K562 (cell line): ENCODE data around the gene ETV7. TPM values are rescaled to one million over a fixed set of nuclear protein-coding genes. Genes with fewer than 3 reads are reported as not detected.

Experiments
- ATAC-seq: fragments of 200-7000 bp; cut with Tn5 transposase; 3 replicates; pipeline ENCODE4 v1.9.1; 2020; ENCODE audit warnings: moderate library complexity
- BruUV-seq: library from RNA; stranded (reverse); fragments of 400-500 nt; replicated peaks from 2 replicates; lab custom pipeline; 2021; lab: Mats Ljungman, UMichigan
- CTCF ChIA-PET: fragments of 300-600 bp; formaldehyde crosslinking; extraction: SDS; loops from one replicate; lab custom pipeline; 2021; ENCODE audit warnings: low intra/inter-chr PET ratio; lab: Yijun Ruan, JAX
- POLR2A ChIA-PET: fragments of 300-600, 350-650 bp; sonication (Branson Sonifier 250); formaldehyde crosslinking; extraction: SDS; loops from one replicate; lab custom pipeline; 2021; ENCODE audit warnings: antibody characterized with exemption, inconsistent platforms; lab: Yijun Ruan, JAX
- DNase-seq, 4 experiments: peaks; one replicate each; pipeline versions ENCODE4 v3.0.0 to v3.0.0-alpha.2; 2011 to 2018; ENCODE audit warnings: low spot score in 3 of 4, mixed read lengths in 3 of 4; ENCODE audit errors: extremely low read depth in 1 of 4
- FAIRE-seq: peaks from 2 replicates; lab custom pipeline; 2011; peaks lifted over from hg19 to GRCh38; lab: Jason Lieb, UNC
- H2AFZ ChIP-seq: 2 replicates; pipeline ENCODE4 v1.6.0; 2011; ENCODE audit warnings: low read depth, low read length, control low read depth, inconsistent platforms
- H3K27ac ChIP-seq: fragments of 200-600 bp; 3 replicates; pipeline ENCODE4 v1.8.0; 2011; ENCODE audit warnings: low read depth, mild to moderate bottlenecking, control low read depth, inconsistent platforms, low read length, moderate library complexity, mixed read lengths; ENCODE audit errors: extremely low read depth
- H3K27me3 ChIP-seq, 2 experiments: fragments of 300-600 bp in 1 of 2; 2 replicates in 1 of 2; 3 replicates in 1 of 2; pipeline versions ENCODE4 v1.6.0 to v1.8.0; 2011; ENCODE audit warnings: inconsistent platforms in 2 of 2, low read length in 2 of 2, mild to moderate bottlenecking in 1 of 2, mixed read lengths in 1 of 2, moderate library complexity in 1 of 2; ENCODE audit not compliant: control insufficient read depth in 2 of 2, insufficient read depth in 2 of 2
- H3K36me3 ChIP-seq: fragments of 300-600 bp; 3 replicates; pipeline ENCODE4 v1.8.0; 2011; ENCODE audit warnings: mild to moderate bottlenecking, low read length, inconsistent platforms; ENCODE audit not compliant: control insufficient read depth, insufficient read depth
- H3K4me1 ChIP-seq, 2 experiments: fragments of 200-600 bp in 1 of 2; replicated peaks in 1 of 2; 2 replicates in 1 of 2; 3 replicates in 1 of 2; pipeline versions ENCODE4 v1.5.1 to v1.8.0; 2011; ENCODE audit warnings: inconsistent platforms in 2 of 2, low read length in 2 of 2, mild to moderate bottlenecking in 1 of 2, mixed read lengths in 1 of 2, moderate library complexity in 1 of 2; ENCODE audit not compliant: control insufficient read depth in 2 of 2, insufficient read depth in 2 of 2
- H3K4me2 ChIP-seq: 2 replicates; pipeline ENCODE4 v1.6.1; 2011; ENCODE audit warnings: low read length, control low read depth, inconsistent platforms, mixed read lengths; ENCODE audit not compliant: insufficient read depth
- H3K4me3 ChIP-seq: fragments of 200-600 bp; sonication (generic), shearing (Covaris generic); 2 replicates; pipeline ENCODE4 v1.5.1; 2016; ENCODE audit warnings: control low read depth, inconsistent platforms
- H3K79me2 ChIP-seq: fragments of 200-600 bp; 3 replicates; pipeline ENCODE4 v1.8.0; 2011; ENCODE audit warnings: low read length, inconsistent platforms; ENCODE audit not compliant: control insufficient read depth, insufficient read depth
- H3K9ac ChIP-seq, 2 experiments: 2 replicates each; pipeline versions ENCODE4 v1.6.0 to v1.6.1; 2011; ENCODE audit warnings: low read depth in 2 of 2, low read length in 2 of 2, control low read depth in 1 of 2, inconsistent platforms in 1 of 2, mild to moderate bottlenecking in 1 of 2, mixed read lengths in 1 of 2; ENCODE audit not compliant: insufficient read depth in 1 of 2
- H3K9me1 ChIP-seq: one replicate; pipeline ENCODE4 v1.6.0; 2011; ENCODE audit warnings: inconsistent platforms, mild to moderate bottlenecking, low read length, moderate library complexity; ENCODE audit not compliant: control insufficient read depth, insufficient read depth
- H3K9me3 ChIP-seq: replicated peaks from 2 replicates; pipeline ENCODE4 v1.5.1; 2011; ENCODE audit warnings: low read depth, low read length, inconsistent platforms; ENCODE audit not compliant: control insufficient read depth, insufficient read depth
- H4K20me1 ChIP-seq: replicated peaks from 2 replicates; pipeline ENCODE4 v1.6.1; 2011; ENCODE audit warnings: low read length, inconsistent platforms, mixed read lengths; ENCODE audit not compliant: control insufficient read depth, insufficient read depth
- CBX2 ChIP-seq: fragments of 200-600 bp; sonication (generic); IDR thresholded peaks from one replicate; pipeline ENCODE4 v1.6.1; 2012; ENCODE audit warnings: mild to moderate bottlenecking, low read length, inconsistent platforms; ENCODE audit not compliant: insufficient read depth, poor library complexity, severe bottlenecking
- MCM3 ChIP-seq: fragments of 450-650 bp; IDR thresholded peaks from 2 replicates; pipeline ENCODE4 v1.6.1; 2016
- PCBP1 ChIP-seq: fragments of 200-400 bp; formaldehyde crosslinking; IDR thresholded peaks from 2 replicates; pipeline ENCODE4 v1.6.1; 2018; ENCODE audit warnings: mild to moderate bottlenecking, low read depth, low read length; ENCODE audit not compliant: poor library complexity, severe bottlenecking
- RAD21 ChIP-seq, 2 experiments: fragments of 250-450 bp in 1 of 2; fragments of 450-650 bp in 1 of 2; sonication (Bioruptor Pico) in 1 of 2; formaldehyde crosslinking in 1 of 2; IDR thresholded peaks in 1 of 2; conservative IDR thresholded peaks in 1 of 2; 2 replicates each; pipeline versions ENCODE4 v1.4.0 to v1.8.0; 2020 to 2022; ENCODE audit warnings: mild to moderate bottlenecking in 2 of 2, moderate library complexity in 1 of 2
- ZC3H11A ChIP-seq: IDR thresholded peaks from 2 replicates; pipeline ENCODE4 v1.6.1; 2012; ENCODE audit warnings: low read depth, low read length, improper control_type of control experiment
- ZNF146 ChIP-seq: IDR thresholded peaks from one replicate; pipeline ENCODE4 v1.6.1; 2018; ENCODE audit warnings: missing compliant biosample characterization; ENCODE audit not compliant: unreplicated experiment
- ZNF23 ChIP-seq: fragments of 250-450 bp; sonication (Bioruptor Pico); IDR thresholded peaks from 2 replicates; pipeline ENCODE4 v1.4.0; 2020; ENCODE audit warnings: mild to moderate bottlenecking
- ZNF316 ChIP-seq: fragments of 450-650 bp; IDR thresholded peaks from 2 replicates; pipeline ENCODE4 v1.6.1; 2016
- ZNF830 ChIP-seq: fragments of 250-450 bp; sonication (Bioruptor Pico); IDR thresholded peaks from 2 replicates; pipeline ENCODE4 v1.5.0; 2021; ENCODE audit warnings: mild to moderate bottlenecking
- ZZZ3 ChIP-seq: fragments of 450-650 bp; IDR thresholded peaks from 2 replicates; pipeline ENCODE4 v1.6.1; 2016; ENCODE audit warnings: antibody characterized with exemption, mild to moderate bottlenecking, moderate library complexity
- WGBS: fragments of 100-300 bp; shearing (Covaris generic); methylation state at CpG from one replicate; pipeline ENCODE4 v1.1.6; 2016; ENCODE audit warnings: low coverage, mixed read lengths; ENCODE audit not compliant: insufficient coverage; ENCODE audit errors: missing lambda C conversion rate; 5-methylcytosine and 5-hydroxymethylcytosine counted together
- in situ Hi-C: fragments of 300-500 bp; cut with MboI; formaldehyde crosslinking; loops from 4 replicates; pipeline ENCODE4 v1.15.0; 2018; ENCODE audit warnings: inconsistent platforms, mixed read lengths
- intact Hi-C: fragments of 100-400 bp; cut with micrococcal nuclease; formaldehyde crosslinking; loops from 2 replicates; pipeline ENCODE4 v1.14.2; 2022
- polyA plus RNA-seq, 8 experiments: library from polyadenylated mRNA; depleted of rRNA in 4 of 8; stranded (reverse) in 5 of 8; unstranded in 3 of 8; fragments of >200 nt; fragmentation: Nextera tagmentation in 2 of 8; fragmentation: Illumina TruSeq in 1 of 8; extraction: Ambion mirVana in 2 of 8; extraction: Trizol in 1 of 8; gene quantifications; 2 replicates each; pipeline versions ENCODE4 v1.2.1 to v1.2.3, GENCODE V29; 2011 to 2014; ENCODE audit warnings: inconsistent platforms in 1 of 8, missing spikeins in 1 of 8
- total RNA-seq, 7 experiments: library from RNA; depleted of rRNA in 6 of 7; stranded (reverse); fragments of >200 nt in 6 of 7; fragmentation: Illumina TruSeq in 2 of 7; extraction: Trizol in 2 of 7; gene quantifications; 2 replicates each; pipeline versions ENCODE4 v1.2.1 to v1.2.3, GENCODE V29; 2011 to 2021; ENCODE audit warnings: low replicate concordance in 1 of 7

Gene ETV7
- total and polyA plus RNA-seq, 9 of the 15 experiments (the other 6 are each of a cell fraction or from before 2014, with no cell fraction given), result 0.07 to 0.22 (median 0.14) TPM; not detected in 3

DNA sequence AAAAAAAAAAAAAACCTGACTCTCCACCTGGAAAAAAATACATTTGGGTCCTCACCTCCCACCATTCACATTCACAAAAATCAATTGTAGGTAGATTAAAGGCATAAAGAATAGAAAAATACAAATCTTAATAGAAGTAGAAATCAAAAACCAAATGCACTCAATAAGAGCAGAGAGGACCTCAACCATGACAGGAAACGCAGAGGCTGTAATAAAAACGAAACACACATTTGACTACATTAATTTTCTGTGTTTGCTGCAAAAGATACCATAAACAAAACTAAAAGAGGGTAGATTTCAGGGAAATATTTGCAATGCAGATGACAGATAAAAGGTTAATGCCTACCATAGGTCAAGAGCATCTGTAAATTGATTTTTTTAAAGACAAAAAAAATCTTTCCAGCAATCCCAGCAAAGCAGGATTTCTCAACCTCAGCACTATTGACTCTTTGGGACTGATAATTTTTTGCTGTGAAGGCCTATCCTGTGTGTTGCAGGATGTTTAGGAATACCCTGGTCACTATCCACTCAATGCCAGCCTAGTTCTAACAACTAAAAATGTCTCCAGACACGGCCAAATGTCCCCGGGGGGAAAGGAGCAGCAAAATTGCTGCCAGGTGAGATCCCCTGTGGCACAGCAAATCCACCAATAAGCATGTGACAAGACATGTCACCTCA, 9.1 kb downstream of the ETV7 start:
- Histone ChIP-seq H3K36me3 (no peaks in the 10 kb centered on the region), H4K20me1 (no peaks in the 10 kb centered on the region; the same call in 1 of the 2 replicates), H3K9me1 (no peaks in the 10 kb centered on the region), H2AFZ (no peak overlapping the region), H3K27ac (no peak overlapping the region), H3K4me1 (peaks cover 0 to 4% of the 10 kb centered on the region in 2 experiments; a peak in 2 of 5 replicates), H3K79me2 (no peaks in the 10 kb centered on the region), H3K4me2 (no peak overlapping the region), H3K9ac (no peak overlapping the region), H3K27me3 (peaks cover 52 to 76% of the 10 kb centered on the region in 2 experiments), H3K4me3 (no peak overlapping the region), H3K9me3 (no peaks in the 10 kb centered on the region)
- ATAC-seq (no peak), DNase-seq (no peak), FAIRE-seq (no peak)
- CTCF ChIA-PET, result no interaction called here
- POLR2A ChIA-PET, result interaction anchor here (0.6 kb wide), 1 partner anchor 136 kb away, joined by 3 read pairs; no protein-coding TSS in a partner anchor
- intact Hi-C loops (no loop called here), in situ Hi-C loops (no loop called here)
- TF ChIP-seq CBX2 (peak; percentile 67), ZNF316 (0 out of 2 replicates have a peak, but pooled peaks have one; percentile 5), ZC3H11A (no peak)
- 5% methylated on average over 4 of the region's 4 CpGs for WGBS
- BruUV-seq, result no TSS peak

DNA sequence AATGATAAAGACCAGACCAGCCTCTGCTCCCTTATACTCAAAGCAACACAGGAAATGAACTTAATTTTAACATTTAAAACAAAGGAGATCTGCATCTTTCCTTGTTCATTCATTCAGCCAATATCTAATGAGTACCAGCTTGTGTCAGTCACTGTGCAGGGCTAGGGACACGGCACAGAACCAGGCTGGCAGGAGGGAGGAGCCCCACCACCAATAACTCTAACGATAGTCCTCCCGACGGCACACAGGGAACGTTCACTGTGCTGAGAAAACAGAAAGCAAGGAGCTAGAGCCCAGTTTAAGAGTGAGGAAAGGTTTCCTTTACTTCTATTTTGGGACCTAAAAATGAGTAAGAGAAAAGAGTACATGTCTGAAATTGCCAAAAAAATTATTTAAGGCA, 9.9 kb downstream of the ETV7 start:
- Histone ChIP-seq H3K9me3 (no peaks in the 10 kb centered on the region), H2AFZ (no peak overlapping the region), H3K9me1 (no peaks in the 10 kb centered on the region), H3K9ac (no peak overlapping the region), H3K36me3 (no peaks in the 10 kb centered on the region), H3K4me2 (no peak overlapping the region), H3K4me1 (peaks cover 0 to 4% of the 10 kb centered on the region in 2 experiments; a peak in 2 of 5 replicates), H3K27me3 (peaks cover 45 to 74% of the 10 kb centered on the region in 2 experiments), H3K27ac (no peak overlapping the region), H4K20me1 (no peaks in the 10 kb centered on the region; the same call in 1 of the 2 replicates), H3K79me2 (no peaks in the 10 kb centered on the region), H3K4me3 (no peak overlapping the region)
- ATAC-seq (no peak), DNase-seq (no peak), FAIRE-seq (no peak)
- in situ Hi-C loops, result no loop called here
- intact Hi-C loops, result no loop called here
- CTCF ChIA-PET, result no interaction called here
- WGBS, result 4% methylated on average over 5 of the region's 5 CpGs
- no TSS peak for BruUV-seq
- POLR2A ChIA-PET, result interaction anchor here (0.5 to 0.6 kb wide), 2 partner anchors 135 to 359 kb away, joined by 3 to 4 read pairs; no protein-coding TSS in a partner anchor
- no peak for TF ChIP-seq PCBP1
- TF ChIP-seq RAD21 (CRISPR knock-in tag; conservative IDR thresholded peaks at IDR 0.05 in 1 of 2, IDR thresholded peaks at IDR 0.05 in 1 of 2), result no peak
- TF ChIP-seq ZNF23 (CRISPR knock-in tag), result no peak
- no peak for TF ChIP-seq ZZZ3
- TF ChIP-seq MCM3, result no peak
- no peak for TF ChIP-seq ZNF830
- TF ChIP-seq ZNF146 (CRISPR knock-in tag), result no peak
